GM21447 (cell line): ENCODE data around the gene VASN.
"Not testable (repeated sequence)": the region's sequence is repeated elsewhere in the genome, so short reads cannot be mapped to it uniquely, and the experiment has no call there.

Experiments used
- ATAC-seq: cut with Tn5 transposase; IDR thresholded peaks from one replicate; pipeline ENCODE4 v1.9.1; 2021; ENCODE audit not compliant: unreplicated experiment

The VASN gene

GRCh38 chr16:4383591-4384444, 12.2 kb downstream of the VASN start:
- ATAC-seq, result no peak

DNA sequence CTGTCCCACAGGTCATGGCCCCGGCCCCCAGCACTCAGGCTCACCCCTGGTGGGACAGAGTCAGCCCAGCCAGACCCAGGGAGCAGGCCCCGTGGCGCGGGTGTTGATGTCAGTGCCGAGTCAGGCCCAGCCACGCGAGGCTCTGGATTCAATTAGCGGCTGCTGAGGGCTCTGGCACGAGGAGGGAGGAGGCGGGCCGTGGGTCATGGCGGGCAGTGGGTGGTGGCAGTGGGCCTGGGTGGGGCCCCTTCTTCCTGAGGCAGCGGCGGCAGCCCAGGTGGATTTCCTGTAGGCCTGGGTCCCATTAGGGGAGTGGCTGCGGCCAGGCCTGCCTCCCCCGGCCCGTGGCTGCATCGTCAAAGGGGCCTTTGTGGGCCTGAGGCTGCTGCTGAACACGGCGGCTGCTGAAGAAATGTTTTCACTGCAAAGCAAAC, 12.9 kb downstream of the VASN start:
- ATAC-seq, result no peak

- no peak for ATAC-seq
Observed at GRCh38 chr16:4385066-4385788, 13.6 kb downstream of the VASN start.

DNA sequence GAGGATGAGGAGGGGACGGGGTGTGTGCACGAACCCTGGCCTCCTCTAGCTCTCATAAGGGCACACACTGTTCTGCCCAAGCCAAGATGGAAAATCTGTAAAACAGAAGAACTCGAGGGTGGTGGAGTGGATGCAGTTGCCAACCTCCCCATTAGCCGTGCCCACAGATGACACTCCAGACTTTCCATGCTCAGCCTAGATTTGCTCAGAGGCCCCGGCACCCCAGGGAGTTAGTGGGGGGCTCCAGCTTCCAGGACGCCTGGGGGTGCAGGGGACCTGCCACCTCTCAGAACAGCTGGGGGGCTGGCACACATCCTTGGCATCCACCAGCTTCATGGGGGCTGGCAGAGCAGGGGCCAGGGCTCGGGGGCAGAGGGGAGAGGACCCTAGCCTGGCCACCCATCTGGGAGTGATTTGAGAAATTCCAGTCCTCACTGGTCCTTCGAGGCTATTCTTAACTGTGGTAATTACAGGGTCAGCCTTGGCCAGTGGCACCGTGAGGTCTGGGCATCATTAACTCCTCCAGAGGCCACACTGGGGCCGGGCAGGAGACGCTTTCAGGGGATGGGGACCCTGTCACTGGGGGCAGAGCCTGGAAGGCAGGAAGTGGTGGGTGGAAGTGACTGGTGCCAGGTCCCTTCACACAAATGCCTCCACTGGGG, 14.3 kb downstream of the VASN start:
- ATAC-seq, result no peak

DNA sequence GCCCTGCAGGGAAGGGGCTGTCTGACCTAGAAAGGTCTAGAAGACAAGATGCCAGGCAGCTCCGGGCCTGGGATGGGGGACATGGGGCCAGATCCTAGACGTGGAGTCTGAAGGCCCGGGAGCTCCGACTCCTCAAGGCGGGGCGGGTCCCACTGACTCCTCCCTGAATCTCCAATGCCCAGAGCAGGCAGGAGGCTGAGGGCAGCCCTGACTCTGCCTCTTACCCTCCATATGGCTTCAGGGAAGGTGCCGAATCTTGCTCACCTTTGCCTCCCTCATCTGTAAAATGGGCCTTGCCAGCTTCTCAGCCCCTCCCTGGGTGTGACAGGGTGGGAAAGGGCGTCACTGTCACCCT, 14.8 kb downstream of the VASN start:
- no peak for ATAC-seq

GRCh38 chr16:4386951-4387565, 15.4 kb downstream of the VASN start:
- no peak for ATAC-seq

GRCh38 chr16:4387781-4388180, 16.1 kb downstream of the VASN start:
- ATAC-seq, result no peak

- no peak for ATAC-seq
Observed at GRCh38 chr16:4388271-4389021, 16.8 kb downstream of the VASN start.

- no peak for ATAC-seq
Observed at GRCh38 chr16:4389051-4389955, 17.7 kb downstream of the VASN start.

DNA sequence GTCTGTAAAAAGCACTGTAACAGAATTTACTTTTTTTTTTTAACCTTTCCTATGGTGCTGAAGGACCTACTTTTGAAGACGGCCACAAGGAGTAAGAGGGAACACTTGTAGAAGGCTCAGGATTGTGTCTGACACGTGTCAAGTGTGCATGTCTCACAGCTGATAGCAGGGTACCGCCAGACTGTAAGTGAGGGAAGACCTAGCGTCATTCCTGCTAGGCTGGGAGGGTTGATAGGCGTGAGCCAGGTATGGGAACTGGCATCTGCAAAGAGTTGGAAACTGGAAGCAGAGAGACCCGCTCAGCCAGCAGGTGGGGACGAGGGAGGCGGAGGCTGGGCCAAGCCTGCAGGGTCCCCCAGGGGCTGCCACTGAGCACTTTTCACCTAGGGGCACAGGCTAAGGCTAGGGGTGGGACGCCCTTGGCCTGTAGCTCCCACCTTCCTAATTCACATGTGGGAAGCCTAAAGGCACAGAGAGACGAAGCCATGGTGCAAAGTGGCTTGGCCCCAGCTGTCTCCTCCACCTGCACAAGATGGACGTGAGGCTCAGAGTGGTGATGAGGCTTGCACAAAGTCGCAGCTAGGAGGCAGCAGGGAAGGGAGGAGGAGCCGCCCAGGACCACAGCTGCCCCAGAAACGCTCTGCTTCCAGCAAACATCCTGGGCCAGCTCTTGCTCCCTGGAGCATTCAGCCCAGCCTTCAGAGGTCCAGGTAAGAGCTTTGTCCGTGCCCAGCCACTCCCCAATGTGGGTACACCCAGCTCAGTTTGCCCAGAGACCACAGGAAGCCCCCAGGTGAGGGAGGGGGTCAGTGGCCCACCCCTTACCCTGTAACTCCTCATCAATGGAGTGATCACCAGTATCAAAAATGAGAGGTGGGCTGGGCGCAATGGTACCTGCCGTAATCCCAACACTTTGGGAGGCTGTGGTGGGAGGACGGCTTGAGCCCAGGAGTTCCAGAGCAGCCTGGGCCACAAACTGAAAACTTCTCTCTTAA, 18.9 kb downstream of the VASN start:
- ATAC-seq, result no peak

GRCh38 chr16:4391631-4392381, 20.2 kb downstream of the VASN start:
- ATAC-seq, result no peak

- ATAC-seq, result no peak
Observed at GRCh38 chr16:4392382-4393239, 21.0 kb downstream of the VASN start.

DNA sequence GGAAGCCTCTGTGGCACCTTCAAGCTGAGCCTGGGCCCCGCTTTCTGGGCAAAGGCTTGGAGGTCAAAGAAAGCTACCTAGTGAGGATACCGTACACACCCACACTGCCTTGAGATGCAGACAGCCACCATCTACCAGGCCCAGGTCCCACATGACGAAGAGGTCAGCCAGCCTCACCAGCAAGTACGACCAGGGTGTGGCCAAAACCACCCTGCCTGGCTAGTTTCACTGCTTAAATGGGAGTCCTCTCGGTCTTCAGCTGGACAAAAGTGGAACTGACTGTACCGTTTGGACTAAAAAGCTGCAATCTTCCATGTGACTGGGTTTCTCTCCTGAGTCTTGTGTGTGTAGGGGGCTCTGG, 21.6 kb downstream of the VASN start:
- no peak for ATAC-seq

DNA sequence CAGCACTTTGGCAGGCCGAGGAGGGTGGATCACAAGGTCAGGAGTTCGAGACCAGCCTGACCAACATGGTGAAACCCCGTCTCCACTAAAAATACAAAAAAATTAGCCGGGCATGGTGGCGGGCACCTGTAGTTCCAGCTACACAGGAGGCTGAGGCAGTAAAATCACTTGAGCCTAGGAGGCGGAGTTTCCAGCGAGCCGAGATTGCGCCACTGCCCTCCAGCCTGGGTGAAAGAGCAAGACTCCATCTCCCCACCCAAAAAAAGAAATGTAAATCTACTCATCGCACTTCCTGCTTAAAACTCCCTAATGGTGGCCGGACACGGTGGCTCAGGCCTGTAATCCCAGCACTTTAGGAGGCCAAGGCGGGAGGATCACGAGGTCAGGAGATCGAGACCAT, 22.2 kb downstream of the VASN start:
- not testable (repeated sequence) for ATAC-seq

- no peak for ATAC-seq
Observed at GRCh38 chr16:4395055-4395726, 23.5 kb downstream of the VASN start.

GRCh38 chr16:4399001-4399730, 27.5 kb downstream of the VASN start:
- no peak for ATAC-seq
